ENCODE results near the gene EIF4G3.

- TF ChIP-seq EZH2 (optimal IDR thresholded peaks at IDR 0.05; ENCODE audit: low read depth, low read length) (no peak), CTCF (IDR thresholded peaks at IDR 0.05; ENCODE audit: low read length) (no peak)
Measured at GRCh38 chr1:20871419-20871818, 305.3 kb downstream of the EIF4G3 start.
